GM12872 (cell line): Measurements from ENCODE around the gene CNGA4.

Experiments
- TF ChIP-seq, protein P1 (sequence below): IDR thresholded peaks from 3 replicates; pipeline ENCODE4 v1.5.1; 2011; ENCODE audit warnings: low read depth, mild to moderate bottlenecking, low read length, moderate library complexity; ENCODE audit not compliant: insufficient read depth

CNGA4 gene

DNA sequence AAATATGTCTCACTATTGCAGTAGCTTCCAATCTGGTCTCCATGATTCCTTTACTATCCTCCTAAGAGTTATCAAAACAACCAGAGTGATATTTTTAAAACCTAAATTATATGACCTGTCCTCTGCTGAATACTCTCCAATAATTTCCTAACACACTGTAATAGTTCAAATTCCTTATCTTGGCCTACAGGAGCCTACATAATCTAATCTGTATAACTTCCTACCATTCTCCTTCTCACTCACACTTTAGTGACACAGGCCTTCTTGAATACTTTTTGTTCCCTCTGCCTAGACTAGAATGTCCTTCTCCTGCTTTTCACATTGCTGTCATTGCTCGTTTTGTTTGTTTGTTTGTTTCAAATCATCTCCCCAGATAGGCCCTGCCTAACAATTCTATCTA is 13.9 kb upstream of the CNGA4 start:
- TF ChIP-seq, protein P1, sequence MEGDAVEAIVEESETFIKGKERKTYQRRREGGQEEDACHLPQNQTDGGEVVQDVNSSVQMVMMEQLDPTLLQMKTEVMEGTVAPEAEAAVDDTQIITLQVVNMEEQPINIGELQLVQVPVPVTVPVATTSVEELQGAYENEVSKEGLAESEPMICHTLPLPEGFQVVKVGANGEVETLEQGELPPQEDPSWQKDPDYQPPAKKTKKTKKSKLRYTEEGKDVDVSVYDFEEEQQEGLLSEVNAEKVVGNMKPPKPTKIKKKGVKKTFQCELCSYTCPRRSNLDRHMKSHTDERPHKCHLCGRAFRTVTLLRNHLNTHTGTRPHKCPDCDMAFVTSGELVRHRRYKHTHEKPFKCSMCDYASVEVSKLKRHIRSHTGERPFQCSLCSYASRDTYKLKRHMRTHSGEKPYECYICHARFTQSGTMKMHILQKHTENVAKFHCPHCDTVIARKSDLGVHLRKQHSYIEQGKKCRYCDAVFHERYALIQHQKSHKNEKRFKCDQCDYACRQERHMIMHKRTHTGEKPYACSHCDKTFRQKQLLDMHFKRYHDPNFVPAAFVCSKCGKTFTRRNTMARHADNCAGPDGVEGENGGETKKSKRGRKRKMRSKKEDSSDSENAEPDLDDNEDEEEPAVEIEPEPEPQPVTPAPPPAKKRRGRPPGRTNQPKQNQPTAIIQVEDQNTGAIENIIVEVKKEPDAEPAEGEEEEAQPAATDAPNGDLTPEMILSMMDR = no peak

DNA sequence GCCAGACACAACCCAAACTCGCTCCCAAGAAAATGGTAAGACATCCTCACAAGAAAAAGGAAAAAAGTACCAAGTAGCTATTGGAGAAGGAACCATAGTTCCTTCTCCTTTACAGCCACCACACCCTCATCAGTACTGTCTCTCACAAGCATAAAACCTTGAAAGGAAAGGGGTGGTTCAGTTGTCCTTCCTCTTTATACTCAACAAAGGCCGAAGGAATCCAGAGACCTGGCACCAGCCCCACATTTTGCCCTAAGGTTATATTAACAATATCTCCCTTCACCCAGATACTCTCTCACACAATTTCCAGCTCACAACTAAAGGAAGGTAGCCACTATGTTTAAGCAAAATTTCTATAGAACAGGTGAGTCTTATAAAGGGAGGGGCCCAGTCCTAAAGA is 13.0 kb upstream of the CNGA4 start:
- TF ChIP-seq, protein P1 = no peak

DNA sequence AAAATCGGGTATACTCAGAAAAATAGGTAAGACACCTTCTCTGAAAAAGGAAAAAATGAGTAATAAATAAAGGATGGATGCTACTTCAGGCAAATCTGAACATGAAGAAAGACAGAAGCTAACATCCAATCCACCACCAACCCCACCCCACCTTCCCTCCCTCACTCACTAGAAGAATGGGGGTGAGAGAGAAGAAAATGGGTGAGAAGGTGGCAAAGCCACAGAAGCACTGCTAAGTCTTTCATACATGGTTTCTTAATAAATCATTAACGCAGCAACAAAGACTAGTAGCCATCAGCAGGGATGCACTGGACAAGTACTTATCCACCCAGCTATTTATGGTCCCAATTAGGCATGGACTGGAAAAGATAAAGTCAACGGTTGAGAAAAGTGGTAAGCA is 10.4 kb upstream of the CNGA4 start:
- TF ChIP-seq, protein P1 = no peak

DNA sequence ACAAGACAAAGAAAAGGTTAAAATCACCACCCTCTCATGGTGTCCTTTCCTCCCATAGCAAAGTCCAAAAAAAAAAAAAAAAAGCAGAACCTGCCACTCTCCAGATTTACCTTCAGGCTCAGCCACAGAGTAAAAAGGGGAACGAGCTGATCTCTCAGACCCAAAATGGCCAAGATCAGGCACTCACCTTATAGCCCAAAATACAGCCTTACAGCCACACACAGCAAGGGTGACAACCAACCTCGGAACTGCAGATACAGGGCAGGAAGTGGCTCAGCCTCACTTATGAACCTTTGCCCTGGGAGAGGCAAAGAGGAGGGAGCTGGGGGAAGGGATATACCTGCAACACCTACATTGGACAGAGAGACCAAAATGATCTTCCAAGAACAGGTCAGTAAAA is 9.0 kb upstream of the CNGA4 start:
- TF ChIP-seq, protein P1 = no peak

DNA sequence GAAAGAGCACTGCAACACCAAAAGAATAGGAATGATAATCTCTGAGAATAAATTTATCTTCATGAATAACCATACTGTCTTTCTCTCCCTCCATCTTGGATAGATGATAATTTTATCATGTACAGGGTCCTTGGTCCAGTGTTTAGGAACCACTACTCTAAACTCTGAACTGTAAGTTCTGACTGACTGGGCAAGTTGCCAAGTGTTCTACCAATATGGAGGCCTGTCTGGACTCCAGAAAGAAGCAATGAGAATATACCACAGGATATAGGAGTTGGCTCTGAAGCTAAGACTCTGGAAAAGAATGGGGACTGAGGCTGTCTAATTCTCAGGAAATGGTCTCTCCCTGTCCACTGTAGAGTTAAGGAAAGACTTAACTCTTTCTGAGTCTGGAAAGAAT is 6.0 kb upstream of the CNGA4 start:
- TF ChIP-seq, protein P1 = no peak

DNA sequence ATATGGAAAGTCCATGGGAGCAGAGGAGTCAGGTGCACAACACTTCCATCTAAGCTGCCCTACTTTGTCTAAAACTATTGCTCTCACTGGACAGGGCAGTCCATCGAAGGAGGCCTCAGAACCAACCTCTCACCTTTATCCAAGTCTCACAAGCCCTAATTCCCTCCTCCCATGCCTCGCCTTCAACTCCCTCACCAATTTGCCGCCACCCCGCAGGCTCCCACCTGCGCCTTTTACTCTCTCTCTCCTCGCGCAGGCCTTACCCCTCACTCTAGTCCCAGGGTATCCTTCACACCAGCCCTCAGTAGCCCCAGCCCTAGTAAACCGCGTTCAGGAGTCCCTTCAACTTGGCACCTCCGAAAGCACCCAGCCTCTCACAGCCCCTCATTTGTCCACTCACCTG is 4.9 kb upstream of the CNGA4 start:
- TF ChIP-seq, protein P1 = no peak

DNA sequence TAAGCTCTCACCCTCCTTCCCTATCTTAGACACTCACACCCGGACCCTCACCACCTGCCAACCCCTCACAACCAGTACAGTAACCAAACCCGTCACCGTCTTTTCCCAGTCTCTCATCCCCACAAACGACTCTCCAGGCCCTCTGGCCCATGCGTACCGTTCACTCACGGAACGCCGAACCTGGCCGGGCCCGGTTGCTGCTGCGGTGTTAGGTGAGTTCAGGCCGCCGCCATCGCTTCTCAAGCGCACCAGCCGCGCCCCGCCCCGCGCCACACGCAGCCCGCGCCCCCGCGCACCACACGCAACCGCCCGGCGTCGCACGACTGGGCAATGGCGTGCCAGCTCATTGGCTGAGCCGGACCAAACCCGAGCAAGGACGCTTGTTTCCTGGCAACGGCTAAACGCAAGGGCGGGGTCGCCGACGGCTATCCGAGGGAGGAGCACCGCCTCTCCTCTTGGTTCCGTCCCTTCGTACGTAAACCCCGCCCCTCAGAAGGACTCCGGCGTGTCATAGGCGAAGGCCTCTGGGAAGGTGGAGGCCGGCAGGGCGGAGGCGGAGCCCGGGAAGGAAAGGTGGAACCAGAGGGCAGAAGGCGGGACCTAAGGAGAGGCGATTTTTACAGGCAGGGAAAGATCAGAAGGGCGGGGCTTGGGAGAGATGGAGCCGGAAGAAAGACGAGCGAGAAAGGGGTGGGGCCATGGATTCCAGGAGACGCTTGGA is 4.3 kb upstream of the CNGA4 start, which contains the start of gene FHIP1B:
FHIP1B (minus strand) TSS at position 250 of the 721 bp plus-strand sequence. CDS start 10,120 bp downstream, outside the sequence.
- TF ChIP-seq, protein P1 = no peak

DNA sequence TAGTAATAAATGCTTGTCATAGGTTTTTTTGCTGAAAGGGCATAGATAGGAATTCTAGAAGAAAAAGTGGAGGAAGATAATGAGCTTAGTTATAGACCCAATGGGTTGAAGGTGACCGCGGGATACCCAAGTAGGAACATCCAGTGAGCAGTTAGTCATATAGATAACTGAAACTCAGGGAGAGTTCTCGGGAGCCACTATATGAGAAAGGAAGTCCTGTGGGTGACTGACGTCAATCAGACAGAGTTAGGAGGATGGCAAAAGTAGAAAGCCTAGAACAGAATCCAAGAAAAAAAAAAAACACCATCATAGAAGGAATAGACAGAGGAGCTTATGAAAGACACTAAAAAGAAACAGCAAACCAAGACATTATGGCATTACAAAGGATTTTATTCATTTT is 1.6 kb upstream of the CNGA4 start:
- TF ChIP-seq, protein P1 = no peak
